Hematopoietic multipotent progenitor cell (in vitro differentiated cells): ENCODE data around the gene NYAP2. TPM values are rescaled to one million over a fixed set of nuclear protein-coding genes. Genes with fewer than 3 reads are reported as not detected.

ENCODE experiments used
- DNase-seq, 3 donors: peaks; one replicate each; pipeline ENCODE4 v3.0.0-alpha.2; 2011 to 2015; ENCODE audit warnings: low read depth in 2 of 3, low spot score in 2 of 3
- total RNA-seq: library from RNA; depleted of rRNA; stranded (reverse); fragments of >200 nt; gene quantifications from one replicate; pipeline ENCODE4 v1.2.3, GENCODE V29; 2012

Gene NYAP2
- total RNA-seq, 1 donor: under 0.01 TPM

GRCh38 chr2:225536036-225536435 is 136.5 kb downstream of the NYAP2 start:
- no peak for DNase-seq

- no peak for DNase-seq
Observed at GRCh38 chr2:225543626-225544025, 144.1 kb downstream of the NYAP2 start.

- DNase-seq: no peak
Observed at GRCh38 chr2:225556461-225556860, 157.0 kb downstream of the NYAP2 start.

GRCh38 chr2:225558399-225559071 is 159.0 kb downstream of the NYAP2 start:
- no peak for DNase-seq

- DNase-seq: no peak
Observed at GRCh38 chr2:225559072-225559415, 159.5 kb downstream of the NYAP2 start.

- no peak for DNase-seq
Observed at GRCh38 chr2:225566798-225567197, 167.3 kb downstream of the NYAP2 start.

- no peak for DNase-seq
Observed at GRCh38 chr2:225569995-225570394, 170.5 kb downstream of the NYAP2 start.

GRCh38 chr2:225573603-225574002 is 174.1 kb downstream of the NYAP2 start:
- DNase-seq: no peak

- DNase-seq: no peak
Observed at GRCh38 chr2:225574582-225575138, 175.2 kb downstream of the NYAP2 start.

- DNase-seq: no peak
Observed at GRCh38 chr2:225581135-225581534, 181.6 kb downstream of the NYAP2 start.

- no peak for DNase-seq
Observed at GRCh38 chr2:225581906-225582305, 182.4 kb downstream of the NYAP2 start.

- DNase-seq: no peak
Observed at GRCh38 chr2:225582355-225583116, 183.0 kb downstream of the NYAP2 start.

- DNase-seq: no peak
Observed at GRCh38 chr2:225584796-225585195, 185.3 kb downstream of the NYAP2 start.

GRCh38 chr2:225590932-225591331 is 191.4 kb downstream of the NYAP2 start:
- no peak for DNase-seq

- no peak for DNase-seq
Observed at GRCh38 chr2:225597911-225598310, 198.4 kb downstream of the NYAP2 start.

- no peak for DNase-seq
Observed at GRCh38 chr2:225598426-225598825, 198.9 kb downstream of the NYAP2 start.

GRCh38 chr2:225598897-225599296 is 199.4 kb downstream of the NYAP2 start:
- no peak for DNase-seq

- DNase-seq: no peak
Observed at GRCh38 chr2:225599856-225600255, 200.3 kb downstream of the NYAP2 start.

GRCh38 chr2:225600444-225600843 is 200.9 kb downstream of the NYAP2 start:
- no peak for DNase-seq

- DNase-seq: no peak
Observed at GRCh38 chr2:225600865-225601264, 201.4 kb downstream of the NYAP2 start.

GRCh38 chr2:225602205-225602604 is 202.7 kb downstream of the NYAP2 start:
- no peak for DNase-seq

GRCh38 chr2:225608136-225608535 is 208.6 kb downstream of the NYAP2 start:
- no peak for DNase-seq
